ENCODE data around the gene TSPAN7.

TSPAN7 gene

GRCh38 chrX:38561126-38561868 lies at the start of gene TSPAN7:
Gene TSPAN7, plus strand, starts transcription at chrX:38561542. Its CDS starts 5 bp downstream, at chrX:38561547.
- DNase-seq (ENCODE audit: low read depth) = peak; percentile 84
- no peak for TF ChIP-seq CTCF (IDR thresholded peaks at IDR 0.05; ENCODE audit: insufficient read depth, low read depth, low read length, missing control alignments)
- H3K4me3 ChIP-seq (ENCODE audit: low read depth, low read length) = peak within 1 kb of the TSS; percentile 55

DNA sequence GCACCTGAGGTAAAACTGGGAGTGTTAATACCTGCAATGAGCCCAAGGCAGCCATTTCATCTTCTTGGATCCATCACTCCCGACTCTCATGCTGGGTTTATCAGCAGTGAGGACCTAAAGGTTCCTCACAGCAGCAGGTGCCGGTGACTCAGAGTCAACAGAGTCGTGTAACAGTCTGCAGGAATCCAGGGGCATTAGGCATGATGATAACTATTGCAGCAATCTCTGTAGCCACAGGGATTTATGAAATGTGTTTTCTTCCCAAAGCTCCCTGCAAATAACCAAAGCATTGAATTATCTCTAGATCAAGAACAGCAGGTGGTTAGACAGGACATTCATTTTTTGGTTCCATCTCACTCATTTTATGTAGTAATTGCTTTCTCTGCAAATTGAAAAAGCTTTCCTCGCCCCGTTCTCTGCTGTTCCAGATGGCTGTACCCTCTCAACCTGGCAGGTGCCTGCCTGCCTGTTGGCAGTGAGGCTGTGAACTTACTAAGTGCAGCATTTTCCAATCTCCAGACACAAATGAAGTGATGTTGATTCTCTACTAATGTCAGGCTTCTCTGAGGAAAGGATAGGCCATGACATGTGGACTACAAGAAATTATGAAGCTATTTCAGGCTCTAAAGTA lies 48.1 kb upstream of the TSPAN7 start:
- no peak for TF ChIP-seq CTCF (IDR thresholded peaks at IDR 0.05; ENCODE audit: insufficient read depth, low read depth, low read length, missing control alignments)
- H3K4me3 ChIP-seq (ENCODE audit: low read depth, low read length) = no peak overlapping the region
- DNase-seq (ENCODE audit: low read depth) = no peak

DNA sequence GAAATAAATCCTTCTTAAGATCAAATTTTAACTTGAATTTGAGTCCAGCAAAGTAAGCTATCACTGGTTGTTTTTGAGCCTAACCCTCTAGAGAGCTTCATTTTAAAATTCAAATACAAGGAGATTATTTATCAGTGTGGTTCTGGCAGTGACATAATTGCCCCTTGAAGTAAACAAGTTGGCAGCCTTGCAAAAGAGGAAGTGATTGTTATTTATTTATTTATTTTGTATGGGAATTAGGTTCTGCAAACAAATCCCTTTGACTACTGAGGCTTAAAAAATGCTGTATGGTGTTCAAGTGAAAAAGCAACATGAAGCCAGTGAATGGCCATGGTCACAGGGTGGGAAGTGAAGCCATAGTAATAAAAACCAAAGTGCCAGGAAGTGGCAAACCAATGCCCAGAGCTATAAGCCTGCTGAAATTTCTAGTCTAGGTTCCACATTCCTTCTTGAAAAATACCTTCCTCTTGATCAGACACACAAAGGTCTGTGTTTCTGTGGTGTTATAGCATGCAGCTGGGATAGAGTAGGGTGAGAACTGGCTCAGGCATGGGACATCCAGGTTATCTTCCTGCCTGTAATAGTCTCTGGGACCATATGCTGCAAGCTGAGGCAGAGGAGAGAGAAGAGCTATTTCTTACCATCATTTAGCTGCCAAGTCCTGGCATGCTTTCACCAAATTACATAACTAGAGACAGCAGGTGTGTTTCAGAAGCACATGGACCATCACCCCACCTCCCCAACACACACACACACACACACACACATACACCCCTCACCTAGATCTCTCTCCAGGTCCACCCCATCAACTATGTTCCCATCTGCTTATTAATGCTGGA lies 47.1 kb upstream of the TSPAN7 start:
- DNase-seq (ENCODE audit: low read depth) = no peak
- no peak for TF ChIP-seq CTCF (IDR thresholded peaks at IDR 0.05; ENCODE audit: insufficient read depth, low read depth, low read length, missing control alignments)

DNA sequence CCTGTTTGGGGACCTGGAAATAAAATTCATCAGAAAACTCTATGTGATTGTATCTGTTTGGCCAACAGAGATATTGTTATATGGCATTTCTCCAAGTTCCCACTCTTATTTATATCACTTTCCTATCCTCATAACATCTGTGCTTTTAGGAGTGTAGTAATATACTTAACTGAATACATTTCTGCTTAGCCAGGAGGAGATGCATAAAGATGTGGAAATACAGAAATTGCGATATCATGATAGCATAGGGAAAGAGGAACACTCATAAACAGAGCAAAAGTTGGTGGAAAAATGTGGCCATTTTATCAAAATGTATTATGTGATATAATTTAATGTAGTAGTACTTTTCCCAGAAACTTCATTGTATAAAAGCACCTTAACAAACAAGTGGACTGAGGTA lies 46.1 kb upstream of the TSPAN7 start:
- no peak for TF ChIP-seq CTCF (IDR thresholded peaks at IDR 0.05; ENCODE audit: insufficient read depth, low read depth, low read length, missing control alignments)

More for the DNA sequence above, 47.1 kb upstream of the TSPAN7 start:
- H3K4me3 ChIP-seq (ENCODE audit: low read depth, low read length) = no peak overlapping the region

DNA sequence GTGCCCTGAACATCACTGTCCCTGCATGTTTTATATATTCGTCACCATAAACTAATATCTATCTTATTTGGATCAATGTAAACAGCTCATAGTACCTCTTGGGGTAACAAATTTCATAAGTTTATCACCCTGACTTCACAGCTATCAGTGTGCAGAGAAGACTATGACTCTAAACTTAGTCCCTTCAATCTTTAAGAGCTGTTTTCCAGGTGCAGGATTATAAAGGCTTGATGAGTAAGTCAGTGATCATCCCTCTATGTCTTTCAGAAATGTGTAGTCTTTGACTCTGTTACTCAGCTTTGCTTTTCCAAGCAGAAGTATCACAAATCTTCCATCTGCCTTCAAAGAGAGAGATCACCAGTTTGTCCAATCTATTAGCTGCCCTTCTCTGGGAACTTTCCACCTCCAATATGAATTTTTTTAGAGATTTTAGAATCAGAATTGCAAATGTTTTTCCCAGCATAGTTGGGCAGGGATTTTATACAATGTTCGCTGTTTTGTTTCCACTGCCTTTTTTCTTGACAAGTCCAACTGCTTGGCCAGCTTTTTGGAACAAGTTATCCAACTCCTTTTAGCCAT lies 45.1 kb upstream of the TSPAN7 start:
- H3K4me3 ChIP-seq (ENCODE audit: low read depth, low read length) = no peak overlapping the region
- DNase-seq (ENCODE audit: low read depth) = no peak
- no peak for TF ChIP-seq CTCF (IDR thresholded peaks at IDR 0.05; ENCODE audit: insufficient read depth, low read depth, low read length, missing control alignments)

More for the DNA sequence above, 46.1 kb upstream of the TSPAN7 start:
- no peak overlapping the region for H3K4me3 ChIP-seq (ENCODE audit: low read depth, low read length)
- DNase-seq (ENCODE audit: low read depth) = no peak

DNA sequence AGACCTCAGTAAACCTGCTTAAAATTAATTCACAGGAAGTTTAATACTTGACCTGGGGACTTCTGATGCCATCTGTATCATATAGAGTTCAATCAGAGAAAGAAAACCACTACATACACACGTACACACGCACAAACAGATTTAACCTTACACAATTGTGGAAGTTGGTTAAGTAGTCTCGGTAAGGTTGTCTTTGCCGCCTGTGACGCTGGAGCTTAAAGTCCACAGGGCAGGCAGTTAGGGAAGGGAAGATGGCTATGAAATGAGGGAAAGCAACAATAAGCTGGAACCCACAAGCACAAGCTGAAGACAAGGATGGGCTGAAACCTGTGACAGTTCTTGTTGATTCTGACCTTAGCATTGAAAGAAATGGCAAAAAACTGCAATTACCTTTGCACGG lies 41.7 kb upstream of the TSPAN7 start:
- TF ChIP-seq CTCF (IDR thresholded peaks at IDR 0.05; ENCODE audit: insufficient read depth, low read depth, low read length, missing control alignments) = no peak
- no peak for DNase-seq (ENCODE audit: low read depth)
- no peak overlapping the region for H3K4me3 ChIP-seq (ENCODE audit: low read depth, low read length)

Data from GM12865 (cell line).